ENCODE results near the gene PPARG. TPM values are rescaled to one million over a fixed set of nuclear protein-coding genes. Genes with fewer than 3 reads are reported as not detected.

Gene PPARG
- total and polyA plus RNA-seq, 2 experiments from 2014 or later, result 0.45 to 1.2 TPM

- Histone ChIP-seq H3K4me1 (ENCODE audit: low read depth) (no peaks in the 10 kb centered on the region), H3K36me3 (no peaks in the 10 kb centered on the region), H3K9me3 (ENCODE audit: low read depth) (no peaks in the 10 kb centered on the region), H3K27ac (no peak overlapping the region), H3K27me3 (peaks cover 7% of the 10 kb centered on the region), H3K4me3 (no peak overlapping the region)
- no peak for TF ChIP-seq CTCF (IDR thresholded peaks at IDR 0.05; ENCODE audit: low read depth, low read length)
- DNase-seq (ENCODE audit: low read depth in 1 of 2, low spot score in 1 of 2), result no peak
These were observed 37.0 kb downstream of the PPARG start for GRCh38 chr3:12325586-12326515.

GRCh38 chr3:12327021-12327420 lies 38.2 kb downstream of the PPARG start:
- Histone ChIP-seq H3K4me1 (ENCODE audit: low read depth) (no peaks in the 10 kb centered on the region), H3K4me3 (no peak overlapping the region), H3K27ac (no peak overlapping the region), H3K36me3 (no peaks in the 10 kb centered on the region), H3K9me3 (ENCODE audit: low read depth) (no peaks in the 10 kb centered on the region), H3K27me3 (peaks cover 7% of the 10 kb centered on the region)
- no peak for DNase-seq (ENCODE audit: low read depth in 1 of 2, low spot score in 1 of 2)
- no peak for TF ChIP-seq CTCF (IDR thresholded peaks at IDR 0.05; ENCODE audit: low read depth, low read length)

- TF ChIP-seq CTCF (IDR thresholded peaks at IDR 0.05; ENCODE audit: low read depth, low read length), result no peak
- H3K27me3 ChIP-seq, result no peaks in the 10 kb centered on the region
These were observed 39.4 kb downstream of the PPARG start for GRCh38 chr3:12328132-12328836.

GRCh38 chr3:12328837-12329462 lies 40.1 kb downstream of the PPARG start:
- Histone ChIP-seq H3K27me3 (no peaks in the 10 kb centered on the region), H3K27ac (no peak overlapping the region), H3K36me3 (no peaks in the 10 kb centered on the region), H3K9me3 (ENCODE audit: low read depth) (no peaks in the 10 kb centered on the region), H3K4me1 (ENCODE audit: low read depth) (no peaks in the 10 kb centered on the region), H3K4me3 (no peak overlapping the region)
- TF ChIP-seq CTCF (IDR thresholded peaks at IDR 0.05; ENCODE audit: low read depth, low read length), result peak; percentile 2
- no peak for DNase-seq (ENCODE audit: low read depth in 1 of 2, low spot score in 1 of 2)

More at GRCh38 chr3:12328132-12328836, 39.4 kb downstream of the PPARG start:
- H3K27ac ChIP-seq, result no peak overlapping the region
- H3K4me3 ChIP-seq, result no peak overlapping the region
- no peaks in the 10 kb centered on the region for H3K9me3 ChIP-seq (ENCODE audit: low read depth)
- H3K36me3 ChIP-seq, result no peaks in the 10 kb centered on the region
- no peak for DNase-seq (ENCODE audit: low read depth in 1 of 2, low spot score in 1 of 2)
- no peaks in the 10 kb centered on the region for H3K4me1 ChIP-seq (ENCODE audit: low read depth)

- Histone ChIP-seq H3K27me3 (no peaks in the 10 kb centered on the region), H3K4me3 (no peak overlapping the region), H3K27ac (no peak overlapping the region), H3K36me3 (no peaks in the 10 kb centered on the region), H3K9me3 (ENCODE audit: low read depth) (no peaks in the 10 kb centered on the region), H3K4me1 (ENCODE audit: low read depth) (no peaks in the 10 kb centered on the region)
- DNase-seq (ENCODE audit: low read depth in 1 of 2, low spot score in 1 of 2), result no peak
- no peak for TF ChIP-seq CTCF (IDR thresholded peaks at IDR 0.05; ENCODE audit: low read depth, low read length)
These were observed 45.9 kb downstream of the PPARG start for GRCh38 chr3:12334786-12335185.
